Activated CD4-positive, alpha-beta T cell treated with anti-CD3 and anti-CD28 coated beads for 48 hours (primary cell): ENCODE results near the gene PTPN3.

Experiments used
- DNase-seq: peaks from one replicate; pipeline ENCODE4 v3.0.0-alpha.2; 2020

The PTPN3 gene

DNA sequence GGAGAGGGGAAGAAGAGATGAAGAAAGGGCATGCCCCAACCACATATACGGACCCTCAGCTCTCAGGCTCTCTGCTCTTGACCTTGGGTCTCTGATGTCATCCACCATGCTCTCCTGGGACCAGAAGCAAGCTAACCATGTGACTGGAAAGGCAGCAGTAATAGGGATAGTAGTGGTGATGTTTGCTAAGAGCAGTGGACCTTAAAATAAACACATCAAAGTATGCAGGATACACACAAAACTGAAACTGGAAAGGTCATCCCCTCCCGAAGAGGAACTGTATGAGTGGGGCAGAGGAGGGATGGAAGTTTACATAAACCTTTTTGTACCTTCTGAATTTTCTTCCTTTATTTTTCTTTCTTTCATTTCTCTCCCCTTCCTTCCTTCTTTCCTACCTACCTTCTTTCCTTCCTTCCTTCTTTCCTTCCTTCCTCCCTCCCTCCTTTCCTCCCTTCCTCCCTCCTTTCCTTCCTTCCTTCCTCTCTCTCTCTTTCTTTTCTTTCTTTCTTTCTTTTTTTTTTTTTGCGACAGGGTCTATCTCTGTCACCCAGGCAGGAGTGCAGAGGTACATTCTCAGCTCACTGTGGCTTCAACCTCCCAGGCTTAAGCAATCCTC is 8.1 kb upstream of the PTPN3 start:
- DNase-seq = no peak

DNA sequence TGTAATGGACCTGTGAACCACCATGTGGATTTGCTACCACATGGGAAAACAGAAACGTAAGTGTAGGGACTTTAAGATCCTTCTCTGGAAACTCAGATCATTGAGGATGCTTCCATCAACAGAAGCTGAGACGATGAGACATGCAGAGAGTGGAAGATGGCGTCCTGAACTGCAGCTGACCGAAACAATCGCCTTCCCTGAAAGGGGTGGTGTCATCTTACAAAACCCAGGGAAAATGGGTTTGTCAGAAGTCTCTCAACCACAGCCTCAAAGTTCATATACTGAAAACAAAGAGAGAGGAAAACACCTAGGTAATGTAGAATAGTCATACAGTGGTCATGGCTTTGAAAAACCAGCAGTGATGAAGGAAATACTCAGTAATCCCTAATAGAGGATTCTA is 6.6 kb upstream of the PTPN3 start:
- no peak for DNase-seq

DNA sequence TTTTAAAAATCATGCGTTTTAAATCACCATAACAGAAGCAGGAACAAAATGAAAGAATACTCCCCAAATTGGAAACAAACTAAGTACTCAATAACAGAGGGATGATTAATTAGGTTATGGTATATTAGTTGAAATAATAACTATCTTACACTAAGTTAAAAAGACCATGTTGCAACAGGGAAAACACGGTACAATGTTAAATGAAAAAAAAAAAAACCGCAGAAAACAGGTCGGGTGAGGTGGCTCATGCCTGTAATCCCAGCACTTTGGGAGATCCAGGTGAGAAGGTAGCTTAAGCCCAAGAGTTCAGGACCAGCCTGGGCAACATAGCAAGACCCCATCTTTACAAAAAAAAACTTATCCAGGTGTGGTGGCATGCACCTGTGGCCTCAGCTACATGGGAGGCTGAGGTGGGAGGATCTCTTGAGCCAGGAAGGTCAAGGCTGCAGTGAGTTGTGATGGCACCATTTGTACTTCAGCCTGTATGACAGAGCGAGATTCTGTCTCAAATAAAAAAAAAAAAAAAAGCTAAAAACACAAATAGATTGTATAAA is 2.4 kb upstream of the PTPN3 start:
- DNase-seq = no peak

DNA sequence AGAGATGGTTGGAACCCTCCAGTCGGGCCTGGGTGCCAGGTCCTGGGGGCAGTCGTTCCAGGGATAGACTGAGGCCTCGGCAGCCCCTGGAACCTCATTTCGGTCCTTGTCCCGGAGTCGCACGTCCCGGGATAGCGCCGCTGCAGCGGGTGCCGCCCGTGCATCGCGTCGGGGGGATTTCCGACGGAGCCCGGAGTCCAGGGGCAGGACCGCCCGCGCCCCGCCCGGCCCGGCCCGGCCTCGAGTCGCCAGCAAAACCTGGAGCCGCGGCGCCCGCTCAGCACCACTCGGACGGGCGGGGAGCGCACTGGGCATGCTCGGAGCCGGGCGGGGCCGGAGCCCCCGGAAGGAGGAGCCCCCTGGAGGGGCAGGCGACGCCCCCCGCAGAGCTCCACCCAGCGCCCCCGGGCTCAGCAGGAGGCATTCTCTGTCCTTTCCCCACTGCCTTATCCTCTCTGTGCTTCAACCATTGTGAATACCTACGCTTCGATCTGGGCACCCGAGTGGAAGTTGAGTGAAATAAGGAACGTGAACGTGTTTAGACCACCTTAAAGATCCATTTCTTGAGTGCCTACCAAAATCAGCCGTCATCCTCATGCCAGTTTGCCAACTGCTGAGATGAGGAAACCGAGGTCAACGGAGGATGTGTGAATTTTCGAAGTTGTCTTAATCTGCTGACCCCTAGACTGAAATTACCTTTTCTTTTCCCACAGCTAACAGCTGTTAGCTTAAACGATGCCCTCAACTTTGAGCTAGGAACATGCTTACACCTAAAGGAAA is 1.7 kb upstream of the PTPN3 start:
- no peak for DNase-seq

DNA sequence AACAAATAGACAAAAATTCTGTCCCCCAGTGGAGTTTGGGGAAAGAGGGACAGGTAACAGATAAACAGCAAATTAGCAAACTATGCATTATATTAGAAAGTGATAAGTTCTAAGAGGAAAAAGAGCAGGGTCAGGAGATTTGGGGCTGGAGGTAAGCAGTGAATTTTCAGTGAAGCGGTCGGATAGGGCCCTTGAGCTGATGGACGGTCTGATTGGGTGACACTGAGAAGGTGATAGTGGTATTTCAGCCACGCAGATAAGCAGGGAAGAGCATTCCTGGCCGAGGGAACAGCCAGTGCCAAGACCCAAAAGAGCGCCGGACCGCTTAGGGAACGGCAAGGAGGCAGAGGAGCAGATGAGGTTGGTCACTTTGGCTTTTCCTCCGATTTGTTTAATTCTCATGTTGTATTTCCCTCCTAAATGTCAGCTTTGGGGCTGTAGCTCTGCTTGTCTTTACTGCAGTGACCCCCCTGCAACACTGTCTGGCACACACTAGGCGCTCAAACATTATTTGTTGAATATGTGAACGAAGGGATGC is 1.1 kb upstream of the PTPN3 start:
- no peak for DNase-seq

DNA sequence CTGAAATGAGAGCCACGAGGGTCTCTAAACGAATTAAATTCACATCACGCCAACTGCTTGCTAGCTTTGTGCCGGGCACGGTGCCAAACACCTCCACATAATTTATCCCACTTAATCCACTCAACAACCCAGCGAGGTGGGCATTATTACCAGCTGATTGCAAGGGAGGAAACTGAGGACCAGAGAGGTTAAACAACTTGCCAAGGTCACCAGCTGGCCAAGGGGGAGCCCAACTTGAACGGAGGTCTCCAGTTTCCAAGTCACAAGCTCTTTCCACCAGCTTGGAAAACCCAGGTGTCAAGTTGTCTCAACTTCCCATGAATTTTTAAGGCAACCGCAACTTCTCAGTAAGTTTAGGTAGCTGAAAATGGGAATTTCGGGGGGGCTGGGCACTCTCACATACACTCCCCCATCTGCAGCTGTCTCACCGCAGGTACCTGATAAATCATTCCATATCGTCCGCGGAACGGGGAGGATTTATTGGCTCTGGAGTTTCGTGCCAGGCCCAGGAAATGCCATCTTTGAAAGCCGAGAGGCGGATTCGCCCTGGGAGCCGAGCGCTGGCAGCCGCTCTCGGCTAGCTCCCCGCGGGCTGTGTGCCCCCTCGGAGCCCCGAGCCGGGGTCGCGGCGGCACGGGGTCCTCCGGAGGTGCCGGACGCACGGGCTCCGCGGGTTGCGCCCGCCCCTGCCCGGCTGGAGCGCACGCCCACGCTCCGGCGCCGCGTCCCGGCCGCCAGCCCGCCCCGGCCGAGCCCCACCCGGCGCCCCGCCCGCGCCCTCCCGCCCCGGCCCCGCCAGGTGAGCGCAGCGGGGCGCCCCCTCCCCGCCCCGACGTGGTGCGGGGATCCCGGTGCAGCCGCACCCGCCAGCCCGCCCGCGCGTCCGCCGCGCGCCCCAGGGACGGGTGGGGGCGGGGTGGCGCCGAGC is 617 bp downstream of the PTPN3 start:
- no peak for DNase-seq

DNA sequence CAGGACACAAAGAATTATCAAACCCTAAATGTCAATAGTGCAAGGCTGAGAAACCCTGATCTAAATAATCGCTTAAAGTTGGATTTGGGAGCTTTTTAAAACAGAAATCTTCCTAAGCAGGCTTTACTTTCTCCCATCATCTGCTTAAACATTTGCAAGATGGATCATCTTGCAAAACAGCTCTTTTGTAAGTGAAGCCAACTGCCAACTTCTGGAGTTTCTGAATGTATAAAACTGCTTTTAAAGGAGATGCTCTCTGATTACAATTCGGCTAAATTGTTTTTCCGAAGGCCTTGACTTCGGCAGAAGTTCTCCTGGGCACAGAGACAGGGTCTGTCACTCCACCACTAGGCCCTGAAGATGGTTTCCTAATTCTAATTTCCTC is 1.3 kb downstream of the PTPN3 start:
- DNase-seq = no peak

DNA sequence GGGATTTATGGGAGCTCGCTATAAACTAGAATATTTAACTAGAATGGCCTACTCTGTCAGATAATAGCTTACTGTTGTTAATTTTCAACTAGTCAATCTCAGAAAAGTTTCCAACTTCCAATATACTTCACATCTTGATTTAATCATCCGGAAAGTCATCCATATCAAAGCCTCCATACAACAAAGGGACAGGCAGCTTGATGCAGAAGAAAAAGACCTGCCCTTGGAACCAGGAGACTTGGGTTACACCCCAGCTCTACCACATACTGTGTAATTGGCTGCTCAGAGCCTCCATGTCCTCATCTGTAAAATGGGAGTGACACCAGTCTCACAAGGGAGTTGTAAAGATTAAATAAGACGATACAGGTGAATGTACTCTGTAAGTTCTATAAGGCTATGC is 1.9 kb downstream of the PTPN3 start:
- no peak for DNase-seq

DNA sequence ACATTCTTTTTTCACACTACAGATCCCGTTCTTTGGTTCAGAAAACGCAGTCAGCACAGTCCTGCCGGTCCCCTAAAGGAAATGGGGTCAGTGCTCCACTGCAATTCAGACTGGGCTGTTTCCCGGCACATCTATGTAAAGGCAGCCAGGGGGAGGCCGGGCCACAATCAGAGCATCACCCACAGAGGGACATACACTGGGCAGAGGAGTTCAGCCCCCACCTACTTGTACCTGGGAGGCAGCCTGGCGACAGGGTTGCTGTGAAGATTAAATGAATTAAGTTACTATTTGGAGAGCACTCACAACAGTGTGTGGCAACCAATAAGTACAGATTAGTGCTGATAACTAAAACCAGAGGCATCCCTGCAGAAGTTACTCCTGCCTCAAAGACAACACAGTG is 4.5 kb downstream of the PTPN3 start:
- no peak for DNase-seq

DNA sequence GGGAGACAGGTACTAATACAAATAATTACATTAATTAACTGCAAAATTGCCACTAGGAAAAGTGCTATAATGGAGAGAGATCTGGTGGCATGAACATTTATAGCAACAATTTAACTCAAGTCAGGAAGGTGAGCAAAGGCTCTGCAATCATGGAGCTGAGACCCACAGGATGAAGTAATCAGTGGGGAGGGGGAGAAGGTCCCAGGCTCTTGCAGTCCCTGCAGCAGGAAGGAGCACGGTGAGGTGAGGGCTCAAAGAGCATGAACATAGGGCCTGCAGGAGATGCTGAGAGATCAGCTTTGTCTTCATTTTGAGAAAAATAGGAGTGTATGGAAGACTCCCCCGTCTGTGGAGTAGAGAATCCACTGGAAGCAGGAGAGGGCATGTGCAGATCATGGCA is 6.5 kb downstream of the PTPN3 start:
- DNase-seq = no peak

DNA sequence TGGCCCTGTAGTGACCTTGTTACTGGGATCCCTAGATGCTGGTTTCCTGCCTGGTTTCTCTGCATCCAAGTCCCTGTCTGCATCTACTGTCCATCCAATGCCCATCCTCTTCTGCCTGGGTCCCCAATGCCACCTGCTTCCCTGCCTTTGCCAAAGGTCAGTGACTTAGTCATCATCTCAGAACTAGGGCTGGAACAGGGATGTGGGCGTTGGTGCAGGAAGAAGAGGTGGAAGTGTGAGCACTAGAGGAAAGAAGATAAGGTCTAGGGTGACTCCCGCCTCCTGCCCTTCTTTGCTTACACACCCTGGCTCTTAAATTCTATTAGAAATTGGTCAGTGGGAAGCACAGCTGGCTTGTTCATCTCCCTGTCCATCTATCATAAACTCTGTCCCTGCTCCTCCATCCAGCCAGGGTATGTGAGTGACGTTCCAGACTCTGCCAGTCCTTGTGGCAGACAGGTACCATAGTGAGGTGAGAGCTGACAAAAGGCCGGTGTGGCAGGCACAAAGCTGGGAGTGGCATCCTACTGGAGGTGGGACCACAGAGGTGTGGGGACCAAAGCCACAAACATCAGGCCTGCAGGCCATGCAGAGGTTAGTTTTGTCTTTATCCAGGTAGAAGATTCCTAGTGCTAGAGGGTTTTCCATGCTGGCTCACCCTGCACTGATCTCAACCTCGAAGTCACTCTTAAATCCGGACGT is 9.2 kb downstream of the PTPN3 start:
- no peak for DNase-seq

DNA sequence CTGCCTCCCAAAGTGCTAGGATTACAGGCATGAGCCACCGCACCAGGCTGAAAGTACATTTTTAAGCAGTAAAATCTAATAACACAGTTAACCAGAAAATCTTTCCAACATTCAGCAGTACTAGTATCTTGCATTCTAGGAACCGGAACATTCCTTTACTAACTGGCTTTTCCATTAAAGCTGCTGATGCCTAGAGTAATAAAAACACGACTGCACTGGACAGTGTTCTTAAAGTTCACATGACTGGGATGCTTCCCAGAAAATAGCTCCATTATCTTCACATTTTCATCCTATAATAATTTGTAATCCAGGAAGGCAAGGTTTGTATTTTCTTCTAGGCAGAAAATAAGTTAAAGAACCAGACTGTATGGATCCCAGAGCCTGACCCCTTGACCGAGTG is 9.8 kb downstream of the PTPN3 start:
- DNase-seq = no peak

DNA sequence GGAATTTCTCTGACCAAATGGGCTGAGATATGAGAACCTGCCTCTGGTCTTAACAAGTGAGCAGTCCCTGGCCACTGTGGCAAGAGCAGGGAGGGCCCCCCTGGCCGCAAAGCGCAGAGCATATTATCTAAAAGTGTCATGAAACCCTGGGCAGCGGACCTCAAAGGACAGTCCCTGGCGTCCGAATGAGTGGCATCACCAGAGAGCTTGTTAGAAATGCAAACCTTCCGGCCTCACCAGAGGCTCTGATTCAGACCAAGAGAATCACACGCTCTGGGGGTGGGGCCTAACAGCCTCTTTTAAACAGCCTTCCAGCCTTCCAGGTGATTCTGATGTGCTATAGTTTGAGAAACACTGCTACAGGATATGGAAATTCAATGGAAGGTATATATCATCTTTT is 10.9 kb downstream of the PTPN3 start:
- DNase-seq = no peak

DNA sequence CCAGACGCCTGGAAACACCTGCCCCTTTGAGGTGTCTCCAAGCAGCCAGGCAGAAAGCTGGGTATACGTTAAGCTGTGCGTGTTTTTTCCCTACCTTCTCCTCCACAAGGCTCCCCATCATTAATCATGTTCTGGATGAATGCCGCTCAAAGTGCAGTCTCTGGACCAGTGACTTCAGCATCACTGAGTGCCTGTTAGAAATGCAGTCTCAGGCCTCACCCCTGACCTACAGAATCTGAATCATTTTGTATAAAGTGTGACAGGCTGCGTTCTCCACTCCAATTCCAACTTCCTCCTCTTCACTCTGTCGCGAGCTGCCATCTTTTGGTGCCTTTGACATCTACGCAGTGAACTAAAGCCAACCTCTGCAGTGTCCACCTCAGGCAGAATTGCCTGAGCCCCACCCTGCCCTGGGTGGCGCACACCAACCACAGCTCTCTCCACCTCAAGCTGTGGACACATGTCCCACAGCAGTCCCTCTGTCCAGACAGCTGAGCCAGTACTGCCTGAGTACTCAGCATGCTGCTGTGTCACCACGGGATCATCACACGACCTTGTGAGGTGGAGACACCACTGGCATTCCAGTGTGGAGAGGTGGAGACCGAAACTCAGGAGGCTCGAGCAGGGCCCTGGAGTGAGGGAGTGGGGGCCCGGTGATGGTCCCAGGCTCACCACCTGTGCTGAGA is 14.2 kb downstream of the PTPN3 start:
- DNase-seq = no peak

DNA sequence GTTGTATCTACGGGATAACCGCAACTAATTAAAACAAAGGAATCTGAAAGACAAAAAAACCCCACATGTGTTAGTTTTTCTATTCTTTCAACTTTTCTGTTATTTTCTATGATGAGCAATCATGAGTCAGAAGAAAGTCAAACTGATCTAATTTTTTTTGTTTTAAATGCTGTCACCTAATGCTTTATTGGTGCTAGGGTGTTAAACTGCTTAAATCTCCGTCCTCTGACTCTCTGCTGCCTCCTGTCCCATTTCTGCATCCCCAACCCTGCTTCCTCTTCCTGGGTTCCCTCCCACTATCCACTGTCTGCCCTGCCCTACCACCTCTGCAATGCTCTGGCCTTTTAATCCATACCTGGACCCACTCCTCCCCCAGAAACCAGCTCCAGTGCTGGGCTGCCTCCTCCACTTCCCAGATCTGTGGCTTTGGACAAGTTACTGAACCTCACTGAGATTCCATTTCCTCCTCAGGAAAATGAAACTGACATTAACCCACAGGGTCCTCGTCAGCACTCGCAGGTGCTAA is 15.7 kb downstream of the PTPN3 start:
- DNase-seq = no peak

DNA sequence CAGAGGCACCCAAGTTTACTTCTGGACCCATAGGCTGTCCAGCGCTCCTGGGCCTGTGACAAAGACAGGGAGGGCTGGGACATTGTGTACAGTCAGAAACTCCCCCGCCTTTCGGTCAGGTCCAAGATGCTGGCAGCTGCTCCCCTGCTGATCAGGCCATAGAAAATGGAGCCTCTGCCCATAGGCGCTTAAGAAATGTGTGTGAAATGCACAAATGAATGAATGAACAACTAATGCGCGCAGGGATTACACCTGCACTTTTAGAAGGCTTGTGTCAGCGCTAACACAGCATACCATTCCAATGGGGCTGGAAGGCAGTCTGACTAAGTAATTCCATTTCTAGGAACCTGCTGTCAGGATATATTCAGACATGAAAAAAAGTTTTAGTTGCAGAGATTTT is 16.3 kb downstream of the PTPN3 start:
- DNase-seq = no peak

DNA sequence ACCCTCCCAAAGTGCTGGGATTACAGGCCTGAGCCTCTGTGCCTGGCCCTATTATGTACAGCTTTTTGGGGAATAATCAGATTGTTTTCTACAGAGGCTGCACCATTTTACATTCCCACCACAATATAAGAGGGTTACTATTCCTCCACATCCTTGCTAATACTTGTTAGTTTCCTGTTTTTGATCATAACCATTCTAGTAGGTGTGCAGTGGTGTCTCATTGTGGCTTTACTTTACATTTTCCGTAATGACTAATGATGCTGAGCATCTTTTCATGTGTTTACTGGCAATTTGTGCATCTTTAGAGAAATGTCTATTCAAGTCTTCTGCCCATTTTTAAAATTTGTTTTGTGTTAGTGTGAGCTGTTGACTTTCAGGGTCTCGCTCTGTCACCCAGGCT is 18.3 kb downstream of the PTPN3 start:
- no peak for DNase-seq

DNA sequence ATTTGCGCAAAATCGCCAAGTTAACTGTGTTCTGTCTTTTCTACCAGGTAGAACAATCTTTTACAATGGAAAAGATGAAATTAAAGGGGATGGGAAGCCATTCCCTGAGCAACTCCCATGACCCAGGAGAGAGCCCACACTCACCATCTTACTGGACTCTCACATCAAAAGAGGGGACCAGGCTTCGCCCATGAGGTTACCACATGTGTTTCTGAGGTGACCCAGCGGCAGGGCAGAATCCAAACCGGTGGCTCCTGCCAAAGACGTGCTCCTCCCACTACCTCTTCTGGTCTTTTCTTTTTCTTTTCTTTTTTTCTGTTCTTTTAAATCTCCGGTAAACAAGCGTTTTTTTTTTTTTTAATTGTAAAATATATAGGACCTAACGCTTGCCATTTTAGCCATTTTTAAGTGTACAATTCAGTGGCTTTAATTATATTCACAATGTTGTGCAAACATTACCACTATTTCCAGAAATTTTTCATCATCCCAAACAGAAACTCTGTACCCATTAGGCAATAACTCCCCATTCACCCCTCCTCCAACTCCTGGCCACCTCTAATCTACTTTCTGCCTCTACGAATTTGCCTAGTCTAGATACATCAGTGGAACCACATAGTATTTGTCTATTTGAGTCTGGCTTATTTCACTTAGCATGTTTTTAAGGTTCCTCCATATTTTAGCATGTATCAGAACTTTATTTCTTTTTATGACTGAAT is 19.3 kb downstream of the PTPN3 start:
- DNase-seq = no peak

DNA sequence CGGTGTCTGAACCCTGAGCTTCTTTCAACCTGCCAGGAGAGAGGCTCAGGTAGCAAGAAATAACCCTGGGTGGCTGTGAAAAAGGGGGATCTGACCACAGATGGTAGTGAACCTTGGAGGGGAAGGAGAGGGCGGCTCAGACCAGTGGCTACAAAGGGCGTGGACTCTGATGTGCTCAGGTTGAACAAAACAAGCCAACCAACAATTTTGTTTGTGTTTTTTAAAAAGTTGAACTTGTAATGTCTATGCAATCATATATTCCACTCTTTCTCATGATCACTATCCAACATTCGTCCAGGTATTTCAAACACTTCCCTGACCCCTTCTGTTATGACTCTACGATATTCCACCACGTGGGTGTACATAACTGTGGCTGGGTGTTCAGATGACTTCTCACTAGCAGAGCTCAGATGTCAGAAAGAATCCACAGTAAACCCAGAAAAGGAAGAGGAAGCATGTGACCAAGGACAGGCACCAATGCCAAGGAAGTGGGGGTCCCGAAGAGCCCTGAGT is 20.0 kb downstream of the PTPN3 start:
- no peak for DNase-seq

DNA sequence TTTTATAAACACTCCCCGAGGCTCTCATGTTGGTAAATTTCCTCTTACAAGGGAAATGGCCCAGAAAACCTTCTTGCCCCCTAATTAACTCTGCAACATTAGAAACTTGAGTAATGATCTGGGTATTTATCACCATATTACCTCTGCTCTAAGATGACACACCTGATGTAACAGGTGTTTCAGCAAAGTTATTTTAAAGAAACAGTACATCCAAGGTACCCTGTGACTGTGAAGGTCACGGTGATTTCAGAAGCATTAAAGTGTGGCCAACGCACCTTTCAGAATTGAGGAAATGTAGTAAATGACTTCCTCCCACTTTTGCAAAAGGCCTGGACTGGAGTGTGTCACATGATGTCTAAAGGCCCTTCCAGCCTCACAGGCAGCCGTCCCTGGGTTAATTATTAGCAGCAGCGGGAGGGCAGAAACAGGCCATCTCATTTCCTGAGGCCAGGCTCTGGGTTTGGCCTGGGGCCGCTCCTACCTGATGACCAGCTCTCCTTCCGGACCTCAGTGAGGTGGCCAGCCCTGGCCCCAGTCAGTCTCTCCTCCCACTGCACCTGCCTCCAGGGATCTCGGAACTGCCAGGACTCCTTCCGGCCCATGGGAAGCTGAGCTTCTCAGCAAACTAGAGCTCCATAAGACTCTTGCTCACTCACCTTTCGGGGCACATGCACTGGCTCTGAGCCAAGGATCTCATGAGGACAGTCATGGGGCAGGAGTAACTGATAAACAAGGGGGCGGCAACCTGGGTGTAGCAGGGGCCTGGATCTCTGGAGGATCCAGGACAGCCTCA is 20.7 kb downstream of the PTPN3 start:
- no peak for DNase-seq
